Loucy (cell line): Measurements from ENCODE around the gene CD7.

Source experiments
- CTCF ChIP-seq: fragments of 200-600 bp; sonication (generic); conservative IDR thresholded peaks from 2 replicates; pipeline ENCODE4 v1.5.1; 2014; ENCODE audit warnings: mild to moderate bottlenecking, antibody characterized with exemption, low read length
- EZH2phosphoT487 ChIP-seq: fragments of 200-600 bp; IDR thresholded peaks from 2 replicates; pipeline ENCODE4 v1.6.1; 2018; ENCODE audit warnings: antibody characterized with exemption, mild to moderate bottlenecking, moderate library complexity, borderline replicate concordance

GRCh38 chr17:82277851-82278250 is 39.6 kb downstream of the CD7 start:
- TF ChIP-seq CTCF (no peak), EZH2phosphoT487 (no peak)
